Measurements from ENCODE around the gene HERPUD1. TPM values are rescaled to one million over a fixed set of nuclear protein-coding genes. Genes with fewer than 3 reads are reported as not detected.

Gene HERPUD1
- total and polyA plus RNA-seq, 9 of the 15 experiments (the other 6 are each of a cell fraction or from before 2014, with no cell fraction given): 14.2 to 60.7 (median 37.4) TPM

- TF ChIP-seq, protein P1, sequence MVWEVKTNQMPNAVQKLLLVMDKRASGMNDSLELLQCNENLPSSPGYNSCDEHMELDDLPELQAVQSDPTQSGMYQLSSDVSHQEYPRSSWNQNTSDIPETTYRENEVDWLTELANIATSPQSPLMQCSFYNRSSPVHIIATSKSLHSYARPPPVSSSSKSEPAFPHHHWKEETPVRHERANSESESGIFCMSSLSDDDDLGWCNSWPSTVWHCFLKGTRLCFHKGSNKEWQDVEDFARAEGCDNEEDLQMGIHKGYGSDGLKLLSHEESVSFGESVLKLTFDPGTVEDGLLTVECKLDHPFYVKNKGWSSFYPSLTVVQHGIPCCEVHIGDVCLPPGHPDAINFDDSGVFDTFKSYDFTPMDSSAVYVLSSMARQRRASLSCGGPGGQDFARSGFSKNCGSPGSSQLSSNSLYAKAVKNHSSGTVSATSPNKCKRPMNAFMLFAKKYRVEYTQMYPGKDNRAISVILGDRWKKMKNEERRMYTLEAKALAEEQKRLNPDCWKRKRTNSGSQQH (CRISPR knock-in tag; IDR thresholded peaks at IDR 0.05): no peak
- TF ChIP-seq ZNF586 (CRISPR knock-in tag; conservative IDR thresholded peaks at IDR 0.05): no peak
Observed at GRCh38 chr16:56886296-56886695, 45.6 kb upstream of the HERPUD1 start (continued).

GRCh38 chr16:56886826-56887225 lies 45.1 kb upstream of the HERPUD1 start:
- Histone ChIP-seq H3K4me1 (replicated peaks in 1 of 2; ENCODE audit: control insufficient read depth in 2 of 2, insufficient read depth in 2 of 2, low read length in 2 of 2) (peaks cover 0 to 14% of the 10 kb centered on the region in 2 experiments; a peak in 2 of 5 replicates), H4K20me1 (replicated peaks; ENCODE audit: control insufficient read depth, insufficient read depth, low read length) (no peaks in the 10 kb centered on the region), H3K4me2 (ENCODE audit: insufficient read depth, low read length) (no peak overlapping the region), H3K4me3 (no peak overlapping the region), H3K9me1 (ENCODE audit: control insufficient read depth, insufficient read depth, low read length) (no peaks in the 10 kb centered on the region), H3K9me3 (replicated peaks; ENCODE audit: control insufficient read depth, insufficient read depth, low read depth, low read length) (no peaks in the 10 kb centered on the region), H3K36me3 (ENCODE audit: control insufficient read depth, insufficient read depth, low read length) (no peaks in the 10 kb centered on the region), H3K27me3 (ENCODE audit: control insufficient read depth in 2 of 2, insufficient read depth in 2 of 2, low read length in 2 of 2) (peaks cover 0 to 27% of the 10 kb centered on the region in 2 experiments; a peak in 3 of 5 replicates), H3K79me2 (ENCODE audit: control insufficient read depth, insufficient read depth, low read length) (no peaks in the 10 kb centered on the region), H2AFZ (ENCODE audit: low read depth, low read length) (no peak overlapping the region), H3K27ac (ENCODE audit: extremely low read depth, low read depth, low read length) (no peak overlapping the region), H3K9ac (ENCODE audit: insufficient read depth in 1 of 2, low read depth in 2 of 2, low read length in 2 of 2) (no peak overlapping the region)
- ATAC-seq: no peak
- ChIA-PET POLR2A (no interaction called here), CTCF (ENCODE audit: low intra/inter-chr PET ratio) (no interaction called here)
- WGBS (ENCODE audit: insufficient coverage, low coverage, missing lambda C conversion rate): 15% methylated on average over 7 of the region's 9 CpGs
- in situ Hi-C loops (cut with MboI) (no loop called here), intact Hi-C loops (cut with micrococcal nuclease) (no loop called here)
- DNase-seq (ENCODE audit: extremely low read depth in 1 of 4, low spot score in 3 of 4): no peak
- TF ChIP-seq CTCFL (IDR thresholded peaks at IDR 0.05; ENCODE audit: borderline replicate concordance, insufficient read depth, low read depth, low read length, poor library complexity, severe bottlenecking) (no peak), ZNF174 (CRISPR knock-in tag; IDR thresholded peaks at IDR 0.05) (no peak), TFAP4 (CRISPR knock-in tag; IDR thresholded peaks at IDR 0.05; ENCODE audit: borderline replicate concordance) (no peak), ZNF507 (tag; conservative IDR thresholded peaks at IDR 0.05) (no peak)
- FAIRE-seq: no peak
- BruUV-seq (replicated peaks): no TSS peak
